GM10248 (cell line): ENCODE measurements around the gene EHMT1.
"Not testable (repeated sequence)": the region's sequence is repeated elsewhere in the genome, so short reads cannot be mapped to it uniquely, and the experiment has no call there.

Experiments
- CTCF ChIA-PET: fragments of 300-600 bp; sonication (Branson Sonifier 250); formaldehyde crosslinking; extraction: SDS; loops from one replicate; lab custom pipeline; 2021; ENCODE audit warnings: antibody characterized with exemption; lab: Yijun Ruan, JAX
- POLR2A ChIA-PET: fragments of 350-650 bp; sonication (Branson Sonifier 250); formaldehyde crosslinking; extraction: SDS; loops from one replicate; lab custom pipeline; 2020; ENCODE audit warnings: antibody characterized with exemption; lab: Yijun Ruan, JAX
- DNase-seq: peaks from one replicate; pipeline ENCODE4 v3.0.0; 2012; ENCODE audit errors: extremely low spot score
- TF ChIP-seq, protein P1 (sequence below): IDR thresholded peaks from 2 replicates; pipeline ENCODE4 v1.5.1; 2012; ENCODE audit warnings: mild to moderate bottlenecking, low read depth; ENCODE audit errors: extremely low read depth, missing control alignments, control extremely low read depth

EHMT1 gene

DNA sequence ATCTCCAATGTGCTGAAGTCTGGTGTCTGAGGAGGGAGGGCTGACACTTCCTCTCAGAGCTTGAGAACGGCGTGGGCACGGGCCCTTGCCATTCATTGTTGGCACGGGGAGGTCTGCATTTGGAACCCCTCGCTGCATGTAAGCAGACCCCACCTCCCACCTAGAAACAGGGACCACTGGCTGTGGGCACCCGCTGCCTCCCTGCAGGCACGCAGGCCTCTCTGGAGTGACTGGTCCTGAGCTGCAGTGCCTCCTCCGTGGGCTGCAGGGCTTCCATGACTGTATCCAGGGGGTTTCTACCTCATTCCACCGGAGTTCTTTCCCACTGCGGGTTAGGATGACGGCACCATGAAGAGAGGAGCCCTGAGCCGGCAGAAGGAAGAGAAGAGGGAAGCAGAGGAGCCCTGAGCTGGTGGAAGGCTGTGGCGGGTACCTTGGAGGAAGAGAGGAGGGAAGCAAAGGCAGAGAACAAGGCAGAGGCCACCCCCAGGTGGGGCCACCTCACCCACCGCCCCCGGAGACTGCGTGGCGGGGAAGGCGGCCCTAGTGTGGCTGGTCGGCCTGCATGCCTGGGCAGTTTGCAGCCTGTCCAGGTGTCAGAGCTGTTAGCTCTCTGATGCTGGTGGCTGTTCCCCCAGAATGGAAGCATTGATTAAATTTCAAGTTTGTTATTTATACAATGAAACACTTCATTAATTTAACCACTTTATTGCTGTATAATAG lies 183.9 kb downstream of the EHMT1 start:
- CTCF ChIA-PET: no interaction called here
- TF ChIP-seq, protein P1, sequence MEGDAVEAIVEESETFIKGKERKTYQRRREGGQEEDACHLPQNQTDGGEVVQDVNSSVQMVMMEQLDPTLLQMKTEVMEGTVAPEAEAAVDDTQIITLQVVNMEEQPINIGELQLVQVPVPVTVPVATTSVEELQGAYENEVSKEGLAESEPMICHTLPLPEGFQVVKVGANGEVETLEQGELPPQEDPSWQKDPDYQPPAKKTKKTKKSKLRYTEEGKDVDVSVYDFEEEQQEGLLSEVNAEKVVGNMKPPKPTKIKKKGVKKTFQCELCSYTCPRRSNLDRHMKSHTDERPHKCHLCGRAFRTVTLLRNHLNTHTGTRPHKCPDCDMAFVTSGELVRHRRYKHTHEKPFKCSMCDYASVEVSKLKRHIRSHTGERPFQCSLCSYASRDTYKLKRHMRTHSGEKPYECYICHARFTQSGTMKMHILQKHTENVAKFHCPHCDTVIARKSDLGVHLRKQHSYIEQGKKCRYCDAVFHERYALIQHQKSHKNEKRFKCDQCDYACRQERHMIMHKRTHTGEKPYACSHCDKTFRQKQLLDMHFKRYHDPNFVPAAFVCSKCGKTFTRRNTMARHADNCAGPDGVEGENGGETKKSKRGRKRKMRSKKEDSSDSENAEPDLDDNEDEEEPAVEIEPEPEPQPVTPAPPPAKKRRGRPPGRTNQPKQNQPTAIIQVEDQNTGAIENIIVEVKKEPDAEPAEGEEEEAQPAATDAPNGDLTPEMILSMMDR: no peak
- POLR2A ChIA-PET: no interaction called here
- DNase-seq: no peak

- ChIA-PET POLR2A (no interaction called here), CTCF (no interaction called here)
- no peak for DNase-seq
- TF ChIP-seq, protein P1: no peak
These were observed 186.3 kb downstream of the EHMT1 start for GRCh38 chr9:137804908-137805630.

- POLR2A ChIA-PET: no interaction called here
- no peak for DNase-seq
- TF ChIP-seq, protein P1: no peak
- CTCF ChIA-PET: interaction anchor here (0.8 to 1.2 kb wide), 4 partner anchors 9 to 178 kb away, joined by 3 to 4 read pairs (median 3); no protein-coding TSS in a partner anchor
These were observed 189.2 kb downstream of the EHMT1 start for GRCh38 chr9:137807721-137808703.

DNA sequence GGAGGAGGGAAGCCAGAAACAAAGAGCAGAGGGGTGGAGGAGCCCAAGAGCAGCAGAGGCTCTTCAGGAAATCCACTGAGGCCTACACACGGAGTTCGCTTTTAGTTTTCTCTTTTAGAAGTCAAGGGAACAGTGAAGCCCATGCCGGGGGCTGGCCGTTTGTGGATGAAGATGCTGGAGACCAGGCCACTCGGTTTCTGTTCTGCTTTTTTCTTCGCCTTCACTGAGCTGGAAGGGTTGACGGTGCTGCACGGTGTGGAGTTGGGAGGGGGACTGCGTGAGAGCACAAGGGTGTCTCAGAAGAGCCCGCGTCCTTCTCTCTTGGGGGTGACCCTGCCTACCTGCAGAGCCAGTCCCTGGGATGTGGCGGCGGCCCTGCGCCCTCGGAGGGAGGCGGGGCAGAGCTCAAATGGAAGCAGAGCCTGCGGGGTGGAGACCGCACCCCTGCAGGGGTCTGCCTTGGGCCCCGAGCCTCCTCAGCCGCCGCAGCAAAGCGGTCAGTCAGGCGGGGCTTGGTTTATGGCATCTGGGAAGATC lies 190.3 kb downstream of the EHMT1 start:
- ChIA-PET CTCF (interaction anchor here (0.8 to 1.2 kb wide), 4 partner anchors 8 to 179 kb away, joined by 3 to 4 read pairs (median 3); no protein-coding TSS in a partner anchor), POLR2A (no interaction called here)
- TF ChIP-seq, protein P1: no peak
- DNase-seq: peak; percentile 83

- CTCF ChIA-PET: interaction anchor here (0.9 kb wide), 1 partner anchor 24 kb away, joined by 3 read pairs; no protein-coding TSS in a partner anchor
- DNase-seq, POLR2A ChIA-PET: not testable (repeated sequence)
These were observed 191.1 kb downstream of the EHMT1 start for GRCh38 chr9:137809726-137810450.

DNA sequence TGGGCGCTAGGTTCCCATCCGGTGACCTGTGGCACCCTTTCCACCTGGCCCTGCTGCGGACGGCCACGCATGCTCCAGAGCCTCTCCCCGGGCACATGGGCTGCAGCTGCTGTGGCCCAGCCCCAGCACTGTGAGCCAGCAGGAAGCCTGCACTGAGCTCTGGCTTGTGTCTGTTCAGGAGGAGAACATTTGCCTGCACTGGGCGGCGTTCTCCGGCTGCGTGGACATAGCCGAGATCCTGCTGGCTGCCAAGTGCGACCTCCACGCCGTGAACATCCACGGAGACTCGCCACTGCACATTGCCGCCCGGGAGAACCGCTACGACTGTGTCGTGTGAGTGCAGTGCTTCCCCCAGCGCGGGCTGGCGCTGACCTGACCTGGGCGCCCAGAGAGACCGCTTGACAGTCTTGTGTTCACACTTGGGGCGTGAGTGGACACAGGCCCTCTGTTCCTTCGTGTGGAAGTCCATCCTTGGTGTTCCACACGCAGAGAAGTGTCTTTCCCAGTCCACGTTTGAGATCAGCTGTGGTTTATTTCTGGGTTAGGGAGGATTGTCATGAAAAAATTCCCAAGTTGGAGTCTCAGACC lies 192.6 kb downstream of the EHMT1 start:
- ChIA-PET CTCF (interaction anchor here (1.2 to 1.8 kb wide), 2 partner anchors 11 to 139 kb away, joined by 3 read pairs; no protein-coding TSS in a partner anchor), POLR2A (no interaction called here)
- TF ChIP-seq, protein P1: no peak
- DNase-seq: no peak
